GM12878 (cell line): ENCODE results near the gene EPAS1. TPM values are rescaled to one million over a fixed set of nuclear protein-coding genes. Genes with fewer than 3 reads are reported as not detected.

Source experiments
- ATAC-seq: fragments of 200-7000 bp; cut with Tn5 transposase; 3 replicates; pipeline ENCODE4 v1.9.1; 2020; ENCODE audit warnings: mild to moderate bottlenecking, moderate library complexity
- BruUV-seq: library from RNA; stranded (reverse); fragments of 400-500 nt; replicated peaks from 2 replicates; lab custom pipeline; 2021; lab: Mats Ljungman, UMichigan
- CTCF ChIA-PET: fragments of 300-600 bp; sonication (Branson Sonifier 250); formaldehyde crosslinking; extraction: SDS; loops from one replicate; lab custom pipeline; 2021; ENCODE audit warnings: inconsistent platforms; lab: Yijun Ruan, JAX
- POLR2A ChIA-PET: fragments of 350-600 bp; formaldehyde crosslinking; extraction: SDS; loops from one replicate; lab custom pipeline; 2021; ENCODE audit warnings: inconsistent platforms; lab: Charles Lee
- RAD21 ChIA-PET: fragments of 300-600 bp; sonication (Branson Sonifier 250); formaldehyde crosslinking; loops from one replicate; lab custom pipeline; 2023; ENCODE audit warnings: antibody characterized with exemption; ENCODE audit not compliant: unreplicated experiment; lab: Charles Lee
- SMC1A ChIA-PET: fragments of 300-600 bp; sonication (Branson Sonifier 250); formaldehyde crosslinking; loops from one replicate; lab custom pipeline; 2023; ENCODE audit not compliant: unreplicated experiment, uncharacterized antibody; lab: Charles Lee
- DNase-seq: peaks from one replicate; pipeline ENCODE4 v3.0.0-alpha.2; 2011; ENCODE audit warnings: low read depth, low spot score
- FAIRE-seq: peaks from 3 replicates; lab custom pipeline; 2011; peaks lifted over from hg19 to GRCh38; lab: Jason Lieb, UNC
- H2AFZ ChIP-seq: 2 replicates; pipeline ENCODE4 v1.6.0; 2011; ENCODE audit warnings: low read depth, low read length, control low read depth; ENCODE audit not compliant: control insufficient read depth
- H3K27ac ChIP-seq: 2 replicates; pipeline ENCODE4 v1.5.1; 2011; ENCODE audit warnings: control low read depth; ENCODE audit not compliant: control insufficient read depth, insufficient read depth
- H3K27me3 ChIP-seq, 2 experiments: replicated peaks in 1 of 2; 2 replicates each; pipeline versions ENCODE4 v1.6.0 to v1.6.1; 2011; ENCODE audit warnings: low read length in 1 of 2; ENCODE audit not compliant: control insufficient read depth in 2 of 2, insufficient read depth in 2 of 2
- H3K36me3 ChIP-seq, 2 experiments: 2 replicates each; pipeline ENCODE4 v1.5.1; 2011; ENCODE audit warnings: low read length in 1 of 2; ENCODE audit not compliant: control insufficient read depth in 2 of 2, insufficient read depth in 2 of 2
- H3K4me1 ChIP-seq: 2 replicates; pipeline ENCODE4 v1.6.1; 2011; ENCODE audit warnings: mild to moderate bottlenecking, low read length, moderate library complexity, mixed read lengths; ENCODE audit not compliant: control insufficient read depth, insufficient read depth
- H3K4me2 ChIP-seq: 2 replicates; pipeline ENCODE4 v1.6.0; 2011; ENCODE audit warnings: control low read depth; ENCODE audit not compliant: control insufficient read depth, insufficient read depth
- H3K4me3 ChIP-seq: fragments of 200-600 bp; sonication (generic); 2 replicates; pipeline ENCODE4 v1.5.1; 2016
- H3K79me2 ChIP-seq: 2 replicates; pipeline ENCODE4 v1.6.0; 2011; ENCODE audit warnings: low read length; ENCODE audit not compliant: control insufficient read depth, insufficient read depth
- H3K9ac ChIP-seq: 2 replicates; pipeline ENCODE4 v1.8.0; 2011; ENCODE audit warnings: low read length, control low read depth, mixed read lengths; ENCODE audit not compliant: control insufficient read depth, insufficient read depth
- H3K9me3 ChIP-seq: replicated peaks from 3 replicates; pipeline ENCODE4 v1.5.1; 2011; ENCODE audit warnings: mild to moderate bottlenecking, low read length; ENCODE audit not compliant: control insufficient read depth, insufficient read depth
- H4K20me1 ChIP-seq: 2 replicates; pipeline ENCODE4 v1.6.0; 2011; ENCODE audit not compliant: control insufficient read depth, insufficient read depth
- RELA ChIP-seq: fragments of 450-650 bp; IDR thresholded peaks from 2 replicates; pipeline ENCODE4 v1.8.0; 2014; ENCODE audit warnings: borderline replicate concordance; ENCODE audit not compliant: partially characterized antibody
- WGBS: methylation state at CpG from one replicate; pipeline ENCODE4 v1.1.6; 2016; ENCODE audit warnings: low lambda C conversion rate; ENCODE audit not compliant: insufficient replicate concordance, insufficient coverage; ENCODE audit errors: missing lambda C conversion rate; 5-methylcytosine and 5-hydroxymethylcytosine counted together
- in situ Hi-C: fragments of 300-500 bp; cut with MboI; formaldehyde crosslinking; loops from 9 replicates; pipeline ENCODE4 v1.14.3; 2018; ENCODE audit warnings: mixed read lengths
- intact Hi-C: fragments of 100-400 bp; cut with micrococcal nuclease; formaldehyde crosslinking; loops from one replicate; pipeline ENCODE4 v1.14.2; 2022; ENCODE audit not compliant: unreplicated experiment
- polyA plus RNA-seq, 11 experiments: library from polyadenylated mRNA; depleted of rRNA in 4 of 11; unstranded in 6 of 11; stranded (reverse) in 5 of 11; fragments of >200 nt; fragmentation: Nextera tagmentation in 4 of 11; fragmentation: Illumina TruSeq in 1 of 11; extraction: Ambion mirVana in 4 of 11; extraction: Trizol in 1 of 11; gene quantifications; 1 replicate in 1 of 11; 2 replicates in 10 of 11; pipeline versions ENCODE4 v1.2.1 to v1.2.3, GENCODE V29; 2011 to 2016; ENCODE audit warnings: inconsistent platforms in 2 of 11, missing spikeins in 2 of 11, low read depth in 1 of 11
- total RNA-seq, 4 experiments: library from RNA; depleted of rRNA in 3 of 4; stranded (reverse); fragments of >200 nt in 3 of 4; fragmentation: Illumina TruSeq in 1 of 4; extraction: Trizol in 1 of 4; gene quantifications; 2 replicates each; pipeline versions ENCODE4 v1.2.1 to v1.2.3, GENCODE V29; 2013 to 2021
- TF ChIP-seq, protein P1 (sequence below): IDR thresholded peaks from 2 replicates; pipeline ENCODE4 v1.6.1; 2012; ENCODE audit warnings: low read depth, low read length, improper control_type of control experiment
- TF ChIP-seq, protein P2 (sequence below), 3 experiments: IDR thresholded peaks in 2 of 3; conservative IDR thresholded peaks in 1 of 3; 2 replicates each; pipeline ENCODE4 v1.5.1; 2011; ENCODE audit warnings: low read depth in 3 of 3, low read length in 3 of 3, mild to moderate bottlenecking in 3 of 3, control low read depth in 2 of 3, moderate library complexity in 2 of 3, inconsistent platforms in 1 of 3, mixed read lengths in 1 of 3; ENCODE audit not compliant: control insufficient read depth in 2 of 3, insufficient read depth in 1 of 3; ENCODE audit errors: extremely low read depth in 1 of 3

EPAS1 gene
- total and polyA plus RNA-seq, 10 of the 15 experiments (the other 5 are each of a cell fraction or from before 2014, with no cell fraction given): 0.11 to 22.0 (median 1.3) TPM; not detected in 1

DNA sequence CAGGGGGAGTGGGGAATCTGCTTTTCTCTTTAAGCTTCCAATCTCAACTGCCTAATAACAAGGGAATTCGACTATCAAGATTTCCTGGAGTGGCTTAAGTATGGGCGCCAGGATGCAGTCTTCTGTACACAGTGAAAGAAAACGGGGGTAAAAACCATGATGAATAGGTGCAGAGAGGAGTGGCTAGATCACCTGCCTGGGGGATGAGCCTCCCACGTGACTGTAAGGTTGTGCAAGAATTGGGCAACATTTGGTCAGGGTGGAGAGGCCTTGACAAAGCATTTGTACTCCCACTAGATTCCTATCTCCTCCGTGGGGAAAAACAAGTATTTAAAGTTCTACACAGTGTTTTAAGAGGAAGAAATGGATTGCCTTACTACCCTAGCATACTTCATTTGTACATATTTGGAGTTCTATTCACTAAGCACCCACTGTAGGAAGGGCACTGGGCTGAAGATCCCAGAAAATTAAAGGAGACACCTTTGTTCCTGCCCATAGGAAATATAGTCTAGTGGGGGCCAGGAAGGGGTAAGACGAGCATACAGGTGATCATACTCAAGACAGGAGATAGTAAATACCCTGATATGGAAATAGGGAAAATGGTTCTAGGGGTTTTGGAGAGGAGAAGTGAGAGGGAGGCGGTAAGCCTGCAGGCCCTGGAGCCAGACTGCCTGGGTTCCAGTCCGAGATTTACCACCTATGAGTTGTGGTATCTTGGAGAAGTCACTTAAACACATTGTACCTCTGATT lies 29.2 kb downstream of the EPAS1 start (continued):
- TF ChIP-seq, protein P1, sequence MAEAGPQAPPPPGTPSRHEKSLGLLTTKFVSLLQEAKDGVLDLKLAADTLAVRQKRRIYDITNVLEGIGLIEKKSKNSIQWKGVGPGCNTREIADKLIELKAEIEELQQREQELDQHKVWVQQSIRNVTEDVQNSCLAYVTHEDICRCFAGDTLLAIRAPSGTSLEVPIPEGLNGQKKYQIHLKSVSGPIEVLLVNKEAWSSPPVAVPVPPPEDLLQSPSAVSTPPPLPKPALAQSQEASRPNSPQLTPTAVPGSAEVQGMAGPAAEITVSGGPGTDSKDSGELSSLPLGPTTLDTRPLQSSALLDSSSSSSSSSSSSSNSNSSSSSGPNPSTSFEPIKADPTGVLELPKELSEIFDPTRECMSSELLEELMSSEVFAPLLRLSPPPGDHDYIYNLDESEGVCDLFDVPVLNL: no peak

DNA sequence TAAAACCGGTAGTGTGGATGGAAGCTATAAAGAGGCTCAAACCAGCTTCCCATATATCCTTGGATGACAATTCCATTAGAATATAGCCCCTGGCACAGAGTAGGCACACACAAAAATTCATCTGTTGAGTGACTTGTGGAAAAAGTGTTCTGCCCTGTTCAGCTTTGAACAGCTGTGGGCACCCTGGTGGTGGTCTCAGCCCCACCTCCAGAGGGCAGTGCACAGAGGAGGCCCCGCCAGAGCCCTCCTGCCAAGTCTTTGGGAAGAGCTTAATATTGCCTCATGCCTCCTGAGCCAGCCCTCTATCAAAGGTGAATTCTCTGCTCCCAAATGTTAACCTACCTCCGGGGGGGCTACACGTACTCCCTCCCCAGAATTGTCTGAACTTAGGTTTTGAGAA lies 30.4 kb downstream of the EPAS1 start:
- ChIA-PET CTCF (interaction anchor here (0.7 to 2.5 kb wide), 8 partner anchors 9 to 265 kb away, joined by 3 to 18 read pairs (median 4); no protein-coding TSS in a partner anchor), SMC1A (interaction anchor here (0.9 to 2.9 kb wide), 7 partner anchors 10 to 99 kb away, joined by 3 to 11 read pairs (median 4); no protein-coding TSS in a partner anchor), RAD21 (interaction anchor here (1.8 kb wide), 1 partner anchor 9 kb away, joined by 5 read pairs; no protein-coding TSS in a partner anchor), POLR2A (no interaction called here)
- BruUV-seq: no TSS peak
- no peaks in the 10 kb centered on the region for H3K27me3 ChIP-seq
- FAIRE-seq (no peak), ATAC-seq (peak; percentile 18; the same call in 1 of the 3 replicates), DNase-seq (no peak)
- no peak overlapping the region for H3K27ac ChIP-seq
- in situ Hi-C loops (no loop called here), intact Hi-C loops (no loop called here)
- no peak overlapping the region for H3K4me2 ChIP-seq
- H2AFZ ChIP-seq: no peak overlapping the region
- H3K36me3 ChIP-seq: no peaks in the 10 kb centered on the region
- H3K4me1 ChIP-seq: no peaks in the 10 kb centered on the region
- no peak overlapping the region for H3K4me3 ChIP-seq
- no peak overlapping the region for H3K9ac ChIP-seq
- WGBS: 78% methylated on average over 4 of the region's 4 CpGs
- H4K20me1 ChIP-seq: no peaks in the 10 kb centered on the region
- no peaks in the 10 kb centered on the region for H3K9me3 ChIP-seq
- TF ChIP-seq, protein P2, sequence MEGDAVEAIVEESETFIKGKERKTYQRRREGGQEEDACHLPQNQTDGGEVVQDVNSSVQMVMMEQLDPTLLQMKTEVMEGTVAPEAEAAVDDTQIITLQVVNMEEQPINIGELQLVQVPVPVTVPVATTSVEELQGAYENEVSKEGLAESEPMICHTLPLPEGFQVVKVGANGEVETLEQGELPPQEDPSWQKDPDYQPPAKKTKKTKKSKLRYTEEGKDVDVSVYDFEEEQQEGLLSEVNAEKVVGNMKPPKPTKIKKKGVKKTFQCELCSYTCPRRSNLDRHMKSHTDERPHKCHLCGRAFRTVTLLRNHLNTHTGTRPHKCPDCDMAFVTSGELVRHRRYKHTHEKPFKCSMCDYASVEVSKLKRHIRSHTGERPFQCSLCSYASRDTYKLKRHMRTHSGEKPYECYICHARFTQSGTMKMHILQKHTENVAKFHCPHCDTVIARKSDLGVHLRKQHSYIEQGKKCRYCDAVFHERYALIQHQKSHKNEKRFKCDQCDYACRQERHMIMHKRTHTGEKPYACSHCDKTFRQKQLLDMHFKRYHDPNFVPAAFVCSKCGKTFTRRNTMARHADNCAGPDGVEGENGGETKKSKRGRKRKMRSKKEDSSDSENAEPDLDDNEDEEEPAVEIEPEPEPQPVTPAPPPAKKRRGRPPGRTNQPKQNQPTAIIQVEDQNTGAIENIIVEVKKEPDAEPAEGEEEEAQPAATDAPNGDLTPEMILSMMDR (IDR thresholded peaks at IDR 0.05 in 2 of 3, conservative IDR thresholded peaks at IDR 0.05 in 1 of 3; ENCODE audit: control insufficient read depth in 2 of 3, extremely low read depth in 1 of 3, insufficient read depth in 1 of 3, low read depth in 3 of 3, low read length in 3 of 3): 0 out of 6 replicates have a peak, but pooled peaks of 1 of the 3 experiments have one; percentile 29
- no peak for TF ChIP-seq RELA
- no peaks in the 10 kb centered on the region for H3K79me2 ChIP-seq
